ENCODE data around the gene SCRT2. TPM values are rescaled to one million over a fixed set of nuclear protein-coding genes. Genes with fewer than 3 reads are reported as not detected.

Gene SCRT2
- total RNA-seq, 1 donor from 2014 or later, result not detected

- Histone ChIP-seq H3K9ac (ENCODE audit: low read depth in 1 of 3, low read length in 3 of 3) (no peak overlapping the region), H3K4me3 (ENCODE audit: low read length in 3 of 3) (no peak overlapping the region), H3K27me3 (ENCODE audit: control insufficient read depth in 3 of 3, insufficient read depth in 3 of 3, low read length in 3 of 3) (peaks cover 10 to 19% (median 11%) of the 10 kb centered on the region in 3 donors), H3K27ac (ENCODE audit: low read depth, low read length) (no peak overlapping the region), H3K36me3 (ENCODE audit: control insufficient read depth in 3 of 3, insufficient read depth in 3 of 3, low read length in 3 of 3) (no peaks in the 10 kb centered on the region), H3K4me1 (ENCODE audit: control insufficient read depth in 3 of 3, insufficient read depth in 3 of 3, low read length in 3 of 3) (no peaks in the 10 kb centered on the region), H3K9me3 (ENCODE audit: control insufficient read depth in 3 of 3, low read length in 3 of 3) (no peaks in the 10 kb centered on the region)
These were observed 16.4 kb upstream of the SCRT2 start for GRCh38 chr20:692044-692443.

GRCh38 chr20:689947-690346, 14.3 kb upstream of the SCRT2 start:
- Histone ChIP-seq H3K27me3 (ENCODE audit: control insufficient read depth in 3 of 3, insufficient read depth in 3 of 3, low read length in 3 of 3) (peaks cover 14 to 33% (median 20%) of the 10 kb centered on the region in 3 donors), H3K4me3 (ENCODE audit: low read length in 3 of 3) (no peak overlapping the region), H3K9me3 (ENCODE audit: control insufficient read depth in 3 of 3, low read length in 3 of 3) (no peaks in the 10 kb centered on the region), H3K4me1 (ENCODE audit: control insufficient read depth in 3 of 3, insufficient read depth in 3 of 3, low read length in 3 of 3) (no peaks in the 10 kb centered on the region), H3K27ac (ENCODE audit: low read depth, low read length) (no peak overlapping the region), H3K9ac (ENCODE audit: low read depth in 1 of 3, low read length in 3 of 3) (no peak overlapping the region), H3K36me3 (ENCODE audit: control insufficient read depth in 3 of 3, insufficient read depth in 3 of 3, low read length in 3 of 3) (no peaks in the 10 kb centered on the region)

- Histone ChIP-seq H3K36me3 (ENCODE audit: control insufficient read depth in 3 of 3, insufficient read depth in 3 of 3, low read length in 3 of 3) (no peaks in the 10 kb centered on the region), H3K27me3 (ENCODE audit: control insufficient read depth in 3 of 3, insufficient read depth in 3 of 3, low read length in 3 of 3) (peaks cover 14 to 39% (median 24%) of the 10 kb centered on the region in 3 donors), H3K27ac (ENCODE audit: low read depth, low read length) (no peak overlapping the region), H3K4me1 (ENCODE audit: control insufficient read depth in 3 of 3, insufficient read depth in 3 of 3, low read length in 3 of 3) (no peaks in the 10 kb centered on the region), H3K9ac (ENCODE audit: low read depth in 1 of 3, low read length in 3 of 3) (no peak overlapping the region), H3K4me3 (ENCODE audit: low read length in 3 of 3) (no peak overlapping the region), H3K9me3 (ENCODE audit: control insufficient read depth in 3 of 3, low read length in 3 of 3) (no peaks in the 10 kb centered on the region)
These were observed 13.7 kb upstream of the SCRT2 start for GRCh38 chr20:689348-689747.

- H3K9ac ChIP-seq (ENCODE audit: low read depth in 1 of 3, low read length in 3 of 3), result no peak overlapping the region
- no peak overlapping the region for H3K4me3 ChIP-seq (ENCODE audit: low read length in 3 of 3)
- no peaks in the 10 kb centered on the region for H3K4me1 ChIP-seq (ENCODE audit: control insufficient read depth in 3 of 3, insufficient read depth in 3 of 3, low read length in 3 of 3)
- peaks cover 17 to 43% (median 29%) of the 10 kb centered on the region in 3 donors for H3K27me3 ChIP-seq (ENCODE audit: control insufficient read depth in 3 of 3, insufficient read depth in 3 of 3, low read length in 3 of 3)
- no peak overlapping the region for H3K27ac ChIP-seq (ENCODE audit: low read depth, low read length)
- H3K36me3 ChIP-seq (ENCODE audit: control insufficient read depth in 3 of 3, insufficient read depth in 3 of 3, low read length in 3 of 3), result no peaks in the 10 kb centered on the region
- no peaks in the 10 kb centered on the region for H3K9me3 ChIP-seq (ENCODE audit: control insufficient read depth in 3 of 3, low read length in 3 of 3)
These were observed 13.2 kb upstream of the SCRT2 start for GRCh38 chr20:688809-689212.

- H3K4me3 ChIP-seq (ENCODE audit: low read length in 3 of 3), result no peak overlapping the region
- H3K36me3 ChIP-seq (ENCODE audit: control insufficient read depth in 3 of 3, insufficient read depth in 3 of 3, low read length in 3 of 3), result no peaks in the 10 kb centered on the region
- no peaks in the 10 kb centered on the region for H3K9me3 ChIP-seq (ENCODE audit: control insufficient read depth in 3 of 3, low read length in 3 of 3)
- peaks cover 17 to 44% (median 33%) of the 10 kb centered on the region in 3 donors for H3K27me3 ChIP-seq (ENCODE audit: control insufficient read depth in 3 of 3, insufficient read depth in 3 of 3, low read length in 3 of 3)
- H3K4me1 ChIP-seq (ENCODE audit: control insufficient read depth in 3 of 3, insufficient read depth in 3 of 3, low read length in 3 of 3), result no peaks in the 10 kb centered on the region
- H3K27ac ChIP-seq (ENCODE audit: low read depth, low read length), result no peak overlapping the region
- no peak overlapping the region for H3K9ac ChIP-seq (ENCODE audit: low read depth in 1 of 3, low read length in 3 of 3)
These were observed 12.0 kb upstream of the SCRT2 start for GRCh38 chr20:687468-688203.

GRCh38 chr20:684676-685319, 9.2 kb upstream of the SCRT2 start:
- Histone ChIP-seq H3K27me3 (ENCODE audit: control insufficient read depth in 3 of 3, insufficient read depth in 3 of 3, low read length in 3 of 3) (peaks cover 26 to 67% (median 47%) of the 10 kb centered on the region in 3 donors), H3K9ac (ENCODE audit: low read depth in 1 of 3, low read length in 3 of 3) (no peak overlapping the region), H3K4me3 (ENCODE audit: low read length in 3 of 3) (no peak overlapping the region), H3K4me1 (ENCODE audit: control insufficient read depth in 3 of 3, insufficient read depth in 3 of 3, low read length in 3 of 3) (no peaks in the 10 kb centered on the region), H3K36me3 (ENCODE audit: control insufficient read depth in 3 of 3, insufficient read depth in 3 of 3, low read length in 3 of 3) (no peaks in the 10 kb centered on the region), H3K9me3 (ENCODE audit: control insufficient read depth in 3 of 3, low read length in 3 of 3) (no peaks in the 10 kb centered on the region), H3K27ac (ENCODE audit: low read depth, low read length) (no peak overlapping the region)

GRCh38 chr20:682123-682522, 6.5 kb upstream of the SCRT2 start:
- Histone ChIP-seq H3K4me3 (ENCODE audit: low read length in 3 of 3) (no peak overlapping the region), H3K9ac (ENCODE audit: low read depth in 1 of 3, low read length in 3 of 3) (no peak overlapping the region), H3K9me3 (ENCODE audit: control insufficient read depth in 3 of 3, low read length in 3 of 3) (no peaks in the 10 kb centered on the region), H3K27ac (ENCODE audit: low read depth, low read length) (no peak overlapping the region), H3K27me3 (ENCODE audit: control insufficient read depth in 3 of 3, insufficient read depth in 3 of 3, low read length in 3 of 3) (peaks cover 31 to 71% (median 52%) of the 10 kb centered on the region in 3 donors), H3K36me3 (ENCODE audit: control insufficient read depth in 3 of 3, insufficient read depth in 3 of 3, low read length in 3 of 3) (no peaks in the 10 kb centered on the region), H3K4me1 (ENCODE audit: control insufficient read depth in 3 of 3, insufficient read depth in 3 of 3, low read length in 3 of 3) (no peaks in the 10 kb centered on the region)

- Histone ChIP-seq H3K4me3 (ENCODE audit: low read length in 3 of 3) (no peak overlapping the region), H3K9me3 (ENCODE audit: control insufficient read depth in 3 of 3, low read length in 3 of 3) (no peaks in the 10 kb centered on the region), H3K27me3 (ENCODE audit: control insufficient read depth in 3 of 3, insufficient read depth in 3 of 3, low read length in 3 of 3) (peaks cover 26 to 67% (median 54%) of the 10 kb centered on the region in 3 donors), H3K9ac (ENCODE audit: low read depth in 1 of 3, low read length in 3 of 3) (no peak overlapping the region), H3K36me3 (ENCODE audit: control insufficient read depth in 3 of 3, insufficient read depth in 3 of 3, low read length in 3 of 3) (no peaks in the 10 kb centered on the region), H3K4me1 (ENCODE audit: control insufficient read depth in 3 of 3, insufficient read depth in 3 of 3, low read length in 3 of 3) (peaks cover 7 to 12% (median 7%) of the 10 kb centered on the region in 3 donors), H3K27ac (ENCODE audit: low read depth, low read length) (no peak overlapping the region)
These were observed 5.1 kb upstream of the SCRT2 start for GRCh38 chr20:680638-681187.

- no peaks in the 10 kb centered on the region for H3K9me3 ChIP-seq (ENCODE audit: control insufficient read depth in 3 of 3, low read length in 3 of 3)
- no peak overlapping the region for H3K9ac ChIP-seq (ENCODE audit: low read depth in 1 of 3, low read length in 3 of 3)
- peaks cover 42 to 77% (median 63%) of the 10 kb centered on the region in 3 donors for H3K27me3 ChIP-seq (ENCODE audit: control insufficient read depth in 3 of 3, insufficient read depth in 3 of 3, low read length in 3 of 3)
- peaks cover 8 to 12% (median 8%) of the 10 kb centered on the region in 3 donors for H3K4me1 ChIP-seq (ENCODE audit: control insufficient read depth in 3 of 3, insufficient read depth in 3 of 3, low read length in 3 of 3)
- no peak overlapping the region for H3K4me3 ChIP-seq (ENCODE audit: low read length in 3 of 3)
- no peak overlapping the region for H3K27ac ChIP-seq (ENCODE audit: low read depth, low read length)
- no peaks in the 10 kb centered on the region for H3K36me3 ChIP-seq (ENCODE audit: control insufficient read depth in 3 of 3, insufficient read depth in 3 of 3, low read length in 3 of 3)
These were observed 2.4 kb upstream of the SCRT2 start for GRCh38 chr20:677957-678356.

GRCh38 chr20:676967-677366, 1.4 kb upstream of the SCRT2 start:
- H3K4me1 ChIP-seq (ENCODE audit: control insufficient read depth in 3 of 3, insufficient read depth in 3 of 3, low read length in 3 of 3), result peaks cover 8 to 12% (median 8%) of the 10 kb centered on the region in 3 donors
- no peaks in the 10 kb centered on the region for H3K36me3 ChIP-seq (ENCODE audit: control insufficient read depth in 3 of 3, insufficient read depth in 3 of 3, low read length in 3 of 3)
- H3K9me3 ChIP-seq (ENCODE audit: control insufficient read depth in 3 of 3, low read length in 3 of 3), result no peaks in the 10 kb centered on the region
- peaks cover 46 to 77% (median 66%) of the 10 kb centered on the region in 3 donors for H3K27me3 ChIP-seq (ENCODE audit: control insufficient read depth in 3 of 3, insufficient read depth in 3 of 3, low read length in 3 of 3)
- H3K27ac ChIP-seq (ENCODE audit: low read depth, low read length), result no peak overlapping the region
- no peak overlapping the region for H3K9ac ChIP-seq (ENCODE audit: low read depth in 1 of 3, low read length in 3 of 3)
- H3K4me3 ChIP-seq (ENCODE audit: low read length in 3 of 3), result no peak overlapping the region

All from skeletal muscle tissue (tissue), 4 donors.